K562 (cell line): ENCODE results near the gene SELENOT. TPM values are rescaled to one million over a fixed set of nuclear protein-coding genes. Genes with fewer than 3 reads are reported as not detected.

Experiments used
- CREM ChIP-seq: IDR thresholded peaks from 2 replicates; pipeline ENCODE4 v1.6.1; 2014; ENCODE audit warnings: antibody characterized with exemption, low read depth
- SMARCE1 ChIP-seq: fragments of 450-650 bp; IDR thresholded peaks from 2 replicates; pipeline ENCODE4 v1.7.1; 2016; ENCODE audit warnings: mild to moderate bottlenecking
- TAF9B ChIP-seq: fragments of 450-650 bp; IDR thresholded peaks from 2 replicates; pipeline ENCODE4 v1.6.1; 2018; ENCODE audit warnings: mild to moderate bottlenecking; ENCODE audit not compliant: partially characterized antibody
- ZFP36 ChIP-seq: fragments of 150-350 bp; IDR thresholded peaks from 2 replicates; pipeline ENCODE4 v1.6.1; 2018; ENCODE audit warnings: low read length, low read depth; ENCODE audit not compliant: partially characterized antibody
- ZNF224 ChIP-seq: sonication (generic); formaldehyde crosslinking; IDR thresholded peaks from 2 replicates; pipeline ENCODE4 v1.8.0; 2022; ENCODE audit warnings: mild to moderate bottlenecking, missing genetic modification reagents
- ZNF740 ChIP-seq, 3 experiments: fragments of 200-800 bp in 1 of 3; sonication (Bioruptor generic) in 1 of 3; sonication (generic) in 1 of 3; formaldehyde crosslinking in 1 of 3; IDR thresholded peaks; 2 replicates each; pipeline versions ENCODE4 v1.6.1 to v1.8.0; 2016 to 2022; ENCODE audit warnings: mild to moderate bottlenecking in 2 of 3, missing compliant biosample characterization in 2 of 3, missing genetic modification characterization in 2 of 3, missing genetic modification reagents in 1 of 3
- polyA plus RNA-seq, 8 experiments: library from polyadenylated mRNA; depleted of rRNA in 4 of 8; stranded (reverse) in 5 of 8; unstranded in 3 of 8; fragments of >200 nt; fragmentation: Nextera tagmentation in 2 of 8; fragmentation: Illumina TruSeq in 1 of 8; extraction: Ambion mirVana in 2 of 8; extraction: Trizol in 1 of 8; gene quantifications; 2 replicates each; pipeline versions ENCODE4 v1.2.1 to v1.2.3, GENCODE V29; 2011 to 2014; ENCODE audit warnings: inconsistent platforms in 1 of 8, missing spikeins in 1 of 8
- total RNA-seq, 7 experiments: library from RNA; depleted of rRNA in 6 of 7; stranded (reverse); fragments of >200 nt in 6 of 7; fragmentation: Illumina TruSeq in 2 of 7; extraction: Trizol in 2 of 7; gene quantifications; 2 replicates each; pipeline versions ENCODE4 v1.2.1 to v1.2.3, GENCODE V29; 2011 to 2021; ENCODE audit warnings: low replicate concordance in 1 of 7
- TF ChIP-seq, protein P1 (sequence below): fragments of 250-450 bp; sonication (Bioruptor Pico); IDR thresholded peaks from 2 replicates; pipeline ENCODE4 v1.8.0; 2021; ENCODE audit warnings: borderline replicate concordance, mild to moderate bottlenecking, moderate library complexity; ENCODE audit not compliant: poor library complexity, severe bottlenecking
- TF ChIP-seq, protein P2 (sequence below): IDR thresholded peaks from 2 replicates; pipeline ENCODE4 v1.6.1; 2012; ENCODE audit warnings: low read depth, low read length, improper control_type of control experiment, borderline replicate concordance

SELENOT gene
- total and polyA plus RNA-seq, 9 of the 15 experiments (the other 6 are each of a cell fraction or from before 2014, with no cell fraction given): 33.0 to 411 (median 91.9) TPM

DNA sequence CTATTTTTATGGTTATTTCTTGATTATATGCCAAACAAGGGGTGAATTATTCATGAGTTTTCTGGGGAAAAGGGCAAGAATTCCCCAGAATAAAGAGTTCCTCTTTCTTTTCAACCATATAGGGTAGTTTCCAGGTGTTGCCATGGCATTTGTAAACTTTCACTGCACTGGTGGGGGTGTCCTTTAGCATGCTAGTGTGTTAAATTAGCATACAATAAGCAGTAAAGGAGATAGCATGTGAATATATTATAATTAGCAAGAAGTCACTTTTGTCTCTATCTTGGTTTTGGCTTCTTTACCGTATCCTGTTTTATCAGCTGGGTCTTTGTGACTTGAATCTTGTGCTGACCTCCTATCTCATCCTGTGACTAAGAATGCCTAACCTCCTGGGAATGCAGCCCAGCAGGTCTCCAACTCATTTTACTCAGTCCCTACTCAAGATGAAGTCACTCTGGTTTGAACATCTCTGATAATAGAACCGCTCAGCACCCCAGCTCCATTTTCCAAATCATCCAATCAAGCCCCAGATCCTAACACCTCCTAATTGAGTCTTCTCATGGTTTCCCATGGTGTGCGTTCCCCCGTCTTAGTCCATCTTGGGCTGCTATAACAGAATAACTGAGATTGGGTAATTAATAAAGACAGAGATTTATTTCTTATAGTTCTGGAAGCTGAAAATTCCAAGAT, 3.4 kb upstream of the SELENOT start (continued):
- no peak for TF ChIP-seq ZNF740 (CRISPR knock-in tag; IDR thresholded peaks at IDR 0.05)
- TF ChIP-seq ZNF740 (tag; IDR thresholded peaks at IDR 0.05): peak in 1 of 2 experiments; percentile 74; a peak in 2 of 4 replicates
- peak; percentile 38 for TF ChIP-seq ZFP36
- TF ChIP-seq SMARCE1: peak; percentile 65; the same call in 1 of the 2 replicates
- TF ChIP-seq CREM: no peak
- TF ChIP-seq TAF9B: peak; percentile 65
- TF ChIP-seq, protein P1, sequence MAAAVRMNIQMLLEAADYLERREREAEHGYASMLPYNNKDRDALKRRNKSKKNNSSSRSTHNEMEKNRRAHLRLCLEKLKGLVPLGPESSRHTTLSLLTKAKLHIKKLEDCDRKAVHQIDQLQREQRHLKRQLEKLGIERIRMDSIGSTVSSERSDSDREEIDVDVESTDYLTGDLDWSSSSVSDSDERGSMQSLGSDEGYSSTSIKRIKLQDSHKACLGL (CRISPR knock-in tag): no peak
- TF ChIP-seq ZNF224 (CRISPR knock-in tag): no peak
- TF ChIP-seq, protein P2, sequence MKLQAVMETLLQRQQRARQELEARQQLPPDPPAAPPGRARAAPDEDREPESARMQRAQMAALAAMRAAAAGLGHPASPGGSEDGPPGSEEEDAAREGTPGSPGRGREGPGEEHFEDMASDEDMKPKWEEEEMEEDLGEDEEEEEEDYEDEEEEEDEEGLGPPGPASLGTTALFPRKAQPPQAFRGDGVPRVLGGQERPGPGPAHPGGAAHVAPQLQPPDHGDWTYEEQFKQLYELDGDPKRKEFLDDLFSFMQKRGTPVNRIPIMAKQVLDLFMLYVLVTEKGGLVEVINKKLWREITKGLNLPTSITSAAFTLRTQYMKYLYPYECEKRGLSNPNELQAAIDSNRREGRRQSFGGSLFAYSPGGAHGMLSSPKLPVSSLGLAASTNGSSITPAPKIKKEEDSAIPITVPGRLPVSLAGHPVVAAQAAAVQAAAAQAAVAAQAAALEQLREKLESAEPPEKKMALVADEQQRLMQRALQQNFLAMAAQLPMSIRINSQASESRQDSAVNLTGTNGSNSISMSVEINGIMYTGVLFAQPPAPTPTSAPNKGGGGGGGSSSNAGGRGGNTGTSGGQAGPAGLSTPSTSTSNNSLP: peak; percentile 20; the same call in 1 of the 2 replicates
